WTC11 (cell line): Measurements from ENCODE around the gene CRTC3. TPM values are rescaled to one million over a fixed set of nuclear protein-coding genes. Genes with fewer than 3 reads are reported as not detected.
A peak's percentile ranks its signal among the peaks of the same experiment; 100 is the strongest.

Source experiments
- ATAC-seq: fragments of 200-7000 bp; cut with Tn5 transposase; 2 replicates; pipeline ENCODE4 v1.10.0; 2021; ENCODE audit warnings: mild to moderate bottlenecking, moderate library complexity
- CTCF ChIA-PET: fragments of 300-600 bp; sonication (Branson Sonifier 250); formaldehyde crosslinking; loops from one replicate; lab custom pipeline; 2021; ENCODE audit warnings: antibody characterized with exemption; lab: Charles Lee
- POLR2A ChIA-PET: fragments of 350-600 bp; sonication (Branson Sonifier 250); formaldehyde crosslinking; loops from one replicate; lab custom pipeline; 2021; ENCODE audit warnings: antibody characterized with exemption; lab: Charles Lee
- DNase-seq: peaks from one replicate; pipeline ENCODE4 v3.0.0; 2021; ENCODE audit warnings: low spot score
- H3K27ac Mint-ChIP-seq: 2 replicates; pipeline ENCODE4 v1.8.0; 2021; ENCODE audit warnings: mixed read lengths
- H3K27me3 Mint-ChIP-seq: 2 replicates; pipeline ENCODE4 v1.8.0; 2021; ENCODE audit warnings: low read depth, mild to moderate bottlenecking, moderate library complexity, mixed read lengths
- H3K36me3 Mint-ChIP-seq: 2 replicates; pipeline ENCODE4 v1.8.0; 2021; ENCODE audit warnings: mixed read lengths
- H3K4me1 Mint-ChIP-seq: 2 replicates; pipeline ENCODE4 v1.8.0; 2022; ENCODE audit warnings: mixed read lengths
- H3K4me3 Mint-ChIP-seq: 2 replicates; pipeline ENCODE4 v1.8.0; 2021; ENCODE audit warnings: mild to moderate bottlenecking, moderate library complexity, mixed read lengths
- H3K9me3 Mint-ChIP-seq: 2 replicates; pipeline ENCODE4 v1.8.0; 2021; ENCODE audit warnings: mixed read lengths
- CTCF ChIP-seq: fragments of 200-600 bp; IDR thresholded peaks from 2 replicates; pipeline ENCODE4 v1.8.0; 2022; ENCODE audit warnings: antibody characterized with exemption
- ESRRA ChIP-seq: sonication (generic); formaldehyde crosslinking; IDR thresholded peaks from 2 replicates; pipeline ENCODE4 v1.8.1; 2022; ENCODE audit warnings: mild to moderate bottlenecking, missing genetic modification reagents, borderline replicate concordance
- FOXP4 ChIP-seq: sonication (generic); formaldehyde crosslinking; IDR thresholded peaks from 2 replicates; pipeline ENCODE4 v1.8.0; 2022; ENCODE audit warnings: mild to moderate bottlenecking, missing genetic modification reagents
- GABPB1 ChIP-seq: sonication (generic); formaldehyde crosslinking; IDR thresholded peaks from 2 replicates; pipeline ENCODE4 v1.8.1; 2023; ENCODE audit warnings: mild to moderate bottlenecking, missing genetic modification reagents
- GTF2I ChIP-seq: fragments of 250-450 bp; sonication (Bioruptor Pico); conservative IDR thresholded peaks from 2 replicates; pipeline ENCODE4 v1.4.0; 2021; ENCODE audit warnings: mild to moderate bottlenecking
- MXD4 ChIP-seq: fragments of 250-450 bp; sonication (Bioruptor Pico); IDR thresholded peaks from 2 replicates; pipeline ENCODE4 v1.8.0; 2021; ENCODE audit warnings: mild to moderate bottlenecking, moderate library complexity, borderline replicate concordance
- MYBL2 ChIP-seq: sonication (generic); formaldehyde crosslinking; IDR thresholded peaks from 2 replicates; pipeline ENCODE4 v1.8.1; 2023; ENCODE audit warnings: mild to moderate bottlenecking, moderate library complexity, missing genetic modification reagents
- OVOL2 ChIP-seq: fragments of 250-450 bp; sonication (Bioruptor Pico); IDR thresholded peaks from 2 replicates; pipeline ENCODE4 v1.9.0; 2021; ENCODE audit warnings: mild to moderate bottlenecking, borderline replicate concordance
- PREB ChIP-seq: sonication (generic); formaldehyde crosslinking; IDR thresholded peaks from 2 replicates; pipeline ENCODE4 v1.8.1; 2022; ENCODE audit warnings: mild to moderate bottlenecking, missing genetic modification reagents, moderate library complexity, borderline replicate concordance
- SOX15 ChIP-seq: fragments of 250-450 bp; sonication (Bioruptor Pico); IDR thresholded peaks from 2 replicates; pipeline ENCODE4 v1.9.0; 2021; ENCODE audit warnings: mild to moderate bottlenecking
- STAT6 ChIP-seq: sonication (generic); formaldehyde crosslinking; conservative IDR thresholded peaks from 2 replicates; pipeline ENCODE4 v1.8.1; 2023; ENCODE audit warnings: mild to moderate bottlenecking, low read depth, missing genetic modification reagents, moderate library complexity
- ZMAT4 ChIP-seq: fragments of 250-450 bp; sonication (Bioruptor Pico); IDR thresholded peaks from 2 replicates; pipeline ENCODE4 v1.9.0; 2021; ENCODE audit warnings: mild to moderate bottlenecking
- total RNA-seq: library from RNA; stranded (reverse); gene quantifications from 3 replicates; pipeline ENCODE4 v1.2.3, GENCODE V29; 2021
- TF ChIP-seq, protein P1 (sequence below): sonication (generic); formaldehyde crosslinking; IDR thresholded peaks from 2 replicates; pipeline ENCODE4 v1.8.1; 2022; ENCODE audit warnings: missing genetic modification reagents, borderline replicate concordance
- TF ChIP-seq, protein P2 (sequence below): fragments of 250-450 bp; sonication (Bioruptor Pico); conservative IDR thresholded peaks from 2 replicates; pipeline ENCODE4 v1.9.0; 2021; ENCODE audit warnings: mild to moderate bottlenecking

Gene CRTC3
- total RNA-seq, 1 experiment from 2014 or later = 8.4 TPM

DNA sequence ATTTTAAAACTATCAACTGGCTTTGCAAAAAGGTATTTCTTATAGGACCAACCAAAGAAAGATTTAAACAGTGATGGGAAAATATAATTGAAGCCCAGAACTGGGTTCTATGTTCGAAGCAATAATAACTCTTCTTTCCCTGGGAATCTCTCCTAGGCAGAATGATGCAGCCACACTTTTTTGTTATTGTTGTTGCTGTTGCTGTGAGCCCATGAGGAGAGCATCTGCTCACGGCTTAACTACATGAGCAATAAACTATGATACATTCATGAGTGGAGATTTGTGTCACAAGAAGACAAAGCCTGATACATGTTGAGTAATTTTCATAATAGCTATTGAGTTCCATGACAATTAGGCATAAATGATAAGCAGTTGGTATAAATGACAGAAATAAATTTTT is 80.5 kb downstream of the CRTC3 start:
- CTCF ChIA-PET = interaction anchor here (1.1 to 2.1 kb wide), 2 partner anchors 9 to 38 kb away, joined by 3 to 5 read pairs; no protein-coding TSS in a partner anchor
- no peak overlapping the region for H3K4me3 Mint-ChIP-seq
- no peak for ATAC-seq
- no peak for TF ChIP-seq ZMAT4 (CRISPR knock-in tag)
- no peak for TF ChIP-seq FOXP4 (CRISPR knock-in tag)
- TF ChIP-seq OVOL2 (CRISPR knock-in tag) = no peak
- TF ChIP-seq SOX15 (CRISPR knock-in tag) = no peak
- no peak for TF ChIP-seq MYBL2 (CRISPR knock-in tag)
- TF ChIP-seq ESRRA (CRISPR knock-in tag) = no peak
- TF ChIP-seq CTCF = no peak
- TF ChIP-seq, protein P1, sequence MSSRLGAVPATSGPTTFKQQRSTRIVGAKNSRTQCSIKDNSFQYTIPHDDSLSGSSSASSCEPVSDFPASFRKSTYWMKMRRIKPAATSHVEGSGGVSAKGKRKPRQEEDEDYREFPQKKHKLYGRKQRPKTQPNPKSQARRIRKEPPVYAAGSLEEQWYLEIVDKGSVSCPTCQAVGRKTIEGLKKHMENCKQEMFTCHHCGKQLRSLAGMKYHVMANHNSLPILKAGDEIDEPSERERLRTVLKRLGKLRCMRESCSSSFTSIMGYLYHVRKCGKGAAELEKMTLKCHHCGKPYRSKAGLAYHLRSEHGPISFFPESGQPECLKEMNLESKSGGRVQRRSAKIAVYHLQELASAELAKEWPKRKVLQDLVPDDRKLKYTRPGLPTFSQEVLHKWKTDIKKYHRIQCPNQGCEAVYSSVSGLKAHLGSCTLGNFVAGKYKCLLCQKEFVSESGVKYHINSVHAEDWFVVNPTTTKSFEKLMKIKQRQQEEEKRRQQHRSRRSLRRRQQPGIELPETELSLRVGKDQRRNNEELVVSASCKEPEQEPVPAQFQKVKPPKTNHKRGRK (CRISPR knock-in tag) = no peak
- TF ChIP-seq STAT6 = no peak
- TF ChIP-seq GABPB1 (CRISPR knock-in tag) = no peak
- TF ChIP-seq PREB (CRISPR knock-in tag) = no peak
- no peak for TF ChIP-seq MXD4 (CRISPR knock-in tag)
- TF ChIP-seq, protein P2, sequence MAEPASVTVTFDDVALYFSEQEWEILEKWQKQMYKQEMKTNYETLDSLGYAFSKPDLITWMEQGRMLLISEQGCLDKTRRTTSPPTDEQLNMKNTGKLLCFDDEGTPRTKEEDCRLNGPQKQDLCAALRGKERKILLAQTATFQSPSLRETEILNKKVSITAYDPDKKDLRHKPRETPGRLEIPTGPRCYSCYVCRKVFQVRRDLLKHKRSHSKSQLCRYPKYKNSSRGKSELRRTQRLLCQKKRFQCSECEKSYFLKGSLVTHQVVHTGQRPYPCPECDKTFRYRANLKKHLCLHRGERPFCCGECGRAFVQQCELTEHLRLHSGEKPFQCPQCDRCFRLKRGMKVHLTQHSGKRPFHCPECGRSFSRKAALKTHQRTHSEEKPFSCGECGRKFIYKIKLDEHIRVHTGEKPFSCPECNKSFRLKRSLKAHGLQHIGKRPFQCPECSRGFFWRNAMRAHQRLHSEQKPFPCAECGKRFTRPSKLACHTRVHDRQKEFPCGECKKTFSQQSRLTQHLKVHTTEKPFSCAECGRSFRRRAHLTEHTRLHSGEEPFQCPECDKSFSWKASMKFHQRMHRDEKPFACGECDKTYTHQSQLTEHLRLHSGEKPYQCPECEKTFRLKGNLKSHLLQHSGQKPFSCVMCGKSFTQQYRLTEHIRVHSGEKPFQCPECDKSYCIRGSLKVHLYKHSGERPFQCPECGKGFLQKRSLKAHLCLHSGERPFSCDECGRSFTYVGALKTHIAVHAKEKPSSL (CRISPR knock-in tag) = no peak
- no peak for TF ChIP-seq GTF2I
- TF ChIP-seq, all 79 proteins: peak for 0
- Mint-ChIP-seq H3K27ac (peak overlapping the region; percentile 12; the same call in 1 of the 2 replicates), H3K36me3 (no peaks in the 10 kb centered on the region), H3K4me1 (peaks cover 45% of the 10 kb centered on the region), H3K27me3 (peaks cover 5% of the 10 kb centered on the region), H3K9me3 (no peaks in the 10 kb centered on the region)
- no peak for DNase-seq
- POLR2A ChIA-PET = no interaction called here
